Fibroblast of pulmonary artery (primary cell): Measurements from ENCODE around the gene CNTN4.

ENCODE experiments used
- DNase-seq: peaks from one replicate; pipeline ENCODE4 v3.0.0-alpha.2; 2010; ENCODE audit warnings: low read depth
- H3K4me3 ChIP-seq: replicated peaks from 2 replicates; pipeline ENCODE4 v1.5.1; 2011; ENCODE audit warnings: low read depth, mild to moderate bottlenecking, control low read depth, low read length, moderate library complexity
- CTCF ChIP-seq: IDR thresholded peaks from 2 replicates; pipeline ENCODE4 v1.5.1; 2011; ENCODE audit warnings: mild to moderate bottlenecking, control low read depth, low read length, inconsistent platforms; ENCODE audit errors: missing control alignments

The CNTN4 gene

DNA sequence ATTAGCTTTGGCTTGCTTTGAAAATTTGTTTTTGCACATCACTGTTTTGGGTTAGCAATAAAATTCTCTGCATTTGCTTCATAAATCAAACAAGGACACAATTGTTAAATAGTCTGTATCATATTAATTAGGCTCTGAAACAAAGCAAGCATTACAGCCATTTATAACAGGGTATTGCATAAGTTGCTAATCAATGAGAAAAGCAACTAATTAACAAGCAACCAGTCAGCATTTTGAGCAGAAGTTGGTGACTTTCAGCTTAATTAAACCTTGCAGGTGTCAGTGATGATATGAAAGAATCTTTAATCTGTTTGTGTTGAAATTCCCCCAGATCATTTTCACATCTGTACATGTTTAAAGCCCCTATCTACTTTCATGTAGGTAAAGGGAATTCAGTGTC lies 516.4 kb downstream of the CNTN4 start:
- DNase-seq, result no peak
- no peak for TF ChIP-seq CTCF
- no peak overlapping the region for H3K4me3 ChIP-seq

DNA sequence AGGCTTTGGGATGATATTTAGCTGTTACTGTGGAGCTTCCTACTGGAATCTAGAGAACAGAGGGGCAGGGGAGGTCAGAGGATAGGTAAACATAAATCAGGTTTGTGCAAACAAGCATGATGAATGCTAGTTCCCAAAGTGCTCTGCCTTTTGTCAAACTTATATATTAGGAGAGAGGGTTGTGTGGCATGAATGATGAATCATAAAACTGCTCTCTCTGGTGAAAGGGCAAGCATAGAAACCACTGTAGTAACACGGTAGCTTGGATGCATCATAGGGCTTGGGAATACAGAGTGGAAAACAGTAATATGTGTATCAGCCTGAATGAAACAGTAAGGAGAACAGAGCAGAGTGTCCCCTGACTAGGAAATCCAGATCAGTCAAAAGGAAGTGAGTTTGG lies 524.8 kb downstream of the CNTN4 start:
- no peak overlapping the region for H3K4me3 ChIP-seq
- no peak for TF ChIP-seq CTCF
- DNase-seq, result no peak

DNA sequence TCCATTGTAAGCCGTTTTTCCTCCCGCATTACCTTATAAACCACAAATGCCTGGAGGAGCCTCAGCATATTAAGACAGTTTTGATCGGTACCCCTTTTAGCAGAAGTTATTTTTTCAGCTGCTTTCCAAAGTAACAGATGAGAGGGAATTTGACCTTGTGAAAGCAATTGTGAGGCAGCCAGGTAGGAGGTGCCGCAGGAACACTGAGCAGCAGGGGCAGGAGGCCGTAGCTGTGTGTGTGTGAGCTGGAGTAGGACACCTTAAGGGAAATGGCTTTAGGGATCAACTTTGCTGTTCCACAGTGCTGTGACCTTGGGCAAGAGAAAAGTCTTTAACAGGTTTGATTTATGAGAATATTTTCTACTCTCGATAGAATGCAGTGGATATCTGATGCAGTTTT lies 529.5 kb downstream of the CNTN4 start:
- no peak for DNase-seq
- H3K4me3 ChIP-seq, result no peak overlapping the region
- TF ChIP-seq CTCF, result no peak

DNA sequence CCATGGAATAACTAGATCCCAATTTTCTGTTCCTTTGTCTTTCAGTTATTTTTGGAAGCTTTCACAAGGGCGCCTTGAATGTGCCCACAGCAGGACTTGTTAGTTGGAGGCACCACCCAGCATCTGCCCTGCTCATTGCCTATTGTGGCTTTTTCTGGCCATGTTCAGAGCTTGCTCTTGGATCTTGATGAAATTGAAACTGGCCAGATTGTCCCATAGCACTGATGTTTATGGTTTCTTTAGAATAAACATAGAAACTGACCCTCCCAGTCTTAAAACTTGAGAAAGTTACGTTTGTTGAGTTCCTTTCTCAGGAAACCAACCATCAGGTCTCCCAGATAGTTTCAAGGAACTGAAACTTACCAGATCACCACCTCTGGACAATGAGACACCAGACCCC lies 536.8 kb downstream of the CNTN4 start:
- no peak for DNase-seq
- no peak overlapping the region for H3K4me3 ChIP-seq
- no peak for TF ChIP-seq CTCF

- no peak for TF ChIP-seq CTCF
- no peak for DNase-seq
- H3K4me3 ChIP-seq, result no peak overlapping the region
These were observed 544.9 kb downstream of the CNTN4 start for GRCh38 chr3:2643606-2644005.

DNA sequence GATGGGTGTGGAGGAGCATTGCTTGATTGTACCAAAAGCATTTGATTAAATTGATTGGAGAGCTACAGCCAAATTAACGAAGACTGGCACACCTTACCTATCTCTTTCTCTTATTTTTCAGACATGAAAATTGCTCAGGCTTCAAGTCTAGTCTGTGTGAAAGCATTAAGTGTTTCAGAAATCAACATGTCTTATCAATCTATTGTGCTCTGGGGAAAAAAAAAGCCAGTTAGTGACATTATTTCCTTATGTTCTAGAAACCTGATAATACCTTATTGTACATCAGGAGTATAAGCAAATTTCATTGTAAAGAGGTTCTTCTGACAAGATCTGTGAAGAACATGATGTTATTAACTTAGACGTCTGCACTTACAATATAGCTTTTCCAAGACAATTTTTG lies 546.3 kb downstream of the CNTN4 start:
- DNase-seq, result no peak
- no peak overlapping the region for H3K4me3 ChIP-seq
- no peak for TF ChIP-seq CTCF

DNA sequence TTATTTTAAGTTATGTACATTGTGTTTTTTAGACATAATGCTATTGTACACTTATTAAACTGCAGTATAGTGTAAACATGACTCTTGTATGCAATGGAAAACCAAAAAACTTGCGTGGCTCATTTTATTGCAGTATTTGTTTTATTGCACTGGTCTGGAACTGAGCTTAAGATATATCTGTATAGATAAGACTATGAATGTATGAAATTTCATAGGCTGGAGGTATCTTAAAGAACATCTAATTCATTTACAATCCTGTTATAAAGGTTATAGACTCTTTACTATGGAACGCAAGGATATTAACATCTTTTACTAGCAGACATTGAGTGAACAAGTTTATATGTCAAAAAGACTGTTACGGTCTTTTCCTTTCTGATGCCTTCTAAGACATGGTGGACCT lies 552.1 kb downstream of the CNTN4 start:
- no peak for DNase-seq
- no peak overlapping the region for H3K4me3 ChIP-seq
- TF ChIP-seq CTCF, result no peak
